HEK293T (cell line): ENCODE results near the gene ECD.

ENCODE experiments used
- CTCF ChIA-PET: fragments of 350-600 bp; formaldehyde crosslinking; extraction: SDS; loops from one replicate; lab custom pipeline; 2021; ENCODE audit warnings: antibody characterized with exemption, inconsistent platforms; lab: Yijun Ruan, JAX
- POLR2A ChIA-PET: fragments of 350-600 bp; formaldehyde crosslinking; extraction: SDS; loops from one replicate; lab custom pipeline; 2020; ENCODE audit warnings: antibody characterized with exemption, inconsistent platforms; lab: Yijun Ruan, JAX
- DNase-seq: peaks from one replicate; pipeline ENCODE4 v3.0.0; 2012; ENCODE audit warnings: mixed read lengths; ENCODE audit errors: extremely low spot score
- ARNT ChIP-seq: fragments of 450-650 bp; IDR thresholded peaks from 2 replicates; pipeline ENCODE4 v1.6.1; 2017; ENCODE audit warnings: mild to moderate bottlenecking
- BHLHE40 ChIP-seq: fragments of 450-650 bp; IDR thresholded peaks from 2 replicates; pipeline ENCODE4 v1.6.1; 2016; ENCODE audit warnings: mild to moderate bottlenecking, moderate library complexity, borderline replicate concordance
- CTBP1 ChIP-seq: fragments of 450-650 bp; IDR thresholded peaks from 2 replicates; pipeline ENCODE4 v1.6.1; 2016; ENCODE audit warnings: borderline replicate concordance
- ELF4 ChIP-seq: fragments of 450-650 bp; IDR thresholded peaks from 2 replicates; pipeline ENCODE4 v1.6.1; 2017; ENCODE audit warnings: antibody characterized with exemption
- FOXA1 ChIP-seq: fragments of 450-650 bp; IDR thresholded peaks from 2 replicates; pipeline ENCODE4 v1.6.1; 2016; ENCODE audit warnings: mild to moderate bottlenecking
- FOXK2 ChIP-seq: fragments of 450-650 bp; IDR thresholded peaks from 2 replicates; pipeline ENCODE4 v1.6.1; 2016; ENCODE audit warnings: mild to moderate bottlenecking
- FOXM1 ChIP-seq: fragments of 450-650 bp; IDR thresholded peaks from 2 replicates; pipeline ENCODE4 v1.6.1; 2017; ENCODE audit warnings: mild to moderate bottlenecking, borderline replicate concordance
- HDGF ChIP-seq: fragments of 450-650 bp; IDR thresholded peaks from 2 replicates; pipeline ENCODE4 v1.6.1; 2017; ENCODE audit warnings: antibody characterized with exemption, borderline replicate concordance
- L3MBTL2 ChIP-seq: fragments of 450-650 bp; conservative IDR thresholded peaks from 2 replicates; pipeline ENCODE4 v1.6.1; 2016; ENCODE audit warnings: mild to moderate bottlenecking
- LEF1 ChIP-seq: fragments of 450-650 bp; IDR thresholded peaks from 2 replicates; pipeline ENCODE4 v1.6.1; 2017; ENCODE audit warnings: mild to moderate bottlenecking, borderline replicate concordance
- NFRKB ChIP-seq: fragments of 450-650 bp; IDR thresholded peaks from 2 replicates; pipeline ENCODE4 v1.6.1; 2016; ENCODE audit warnings: mild to moderate bottlenecking, moderate library complexity
- SP1 ChIP-seq: fragments of 450-650 bp; IDR thresholded peaks from 2 replicates; pipeline ENCODE4 v1.6.1; 2017
- SUZ12 ChIP-seq: fragments of 450-650 bp; IDR thresholded peaks from 2 replicates; pipeline ENCODE4 v1.6.1; 2016; ENCODE audit warnings: mild to moderate bottlenecking
- TARDBP ChIP-seq: fragments of 450-650 bp; IDR thresholded peaks from 2 replicates; pipeline ENCODE4 v1.6.1; 2016
- ZNF384 ChIP-seq: fragments of 450-650 bp; IDR thresholded peaks from 2 replicates; pipeline ENCODE4 v1.6.1; 2016
- TF ChIP-seq, protein P1 (sequence below): fragments of 450-650 bp; IDR thresholded peaks from 2 replicates; pipeline ENCODE4 v1.6.1; 2016

The ECD gene

DNA sequence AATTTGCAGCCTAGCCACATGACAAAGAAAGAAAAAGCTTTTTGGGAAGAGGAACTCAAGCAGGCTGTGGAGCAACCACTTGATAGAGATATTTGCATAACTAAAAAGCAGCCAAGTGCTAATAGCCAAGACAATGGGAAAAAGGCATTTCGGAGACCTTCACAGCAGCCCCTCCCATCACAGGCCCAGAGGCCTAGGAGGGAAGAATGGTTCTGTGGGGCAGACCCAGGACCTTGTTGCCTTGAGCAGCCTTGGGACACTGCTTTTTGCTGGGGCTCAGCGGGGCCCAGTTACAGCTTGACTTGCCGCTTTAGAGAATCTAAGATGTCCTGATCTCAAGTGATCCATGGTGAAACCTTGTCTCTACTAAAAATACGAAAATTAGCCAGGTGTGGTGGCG lies 38.6 kb upstream of the ECD start:
- CTCF ChIA-PET = no interaction called here
- POLR2A ChIA-PET = interaction anchor here (1.0 kb wide), 1 partner anchor 35 kb away, joined by 3 read pairs; no protein-coding TSS in a partner anchor
- TF ChIP-seq TARDBP = no peak
- no peak for TF ChIP-seq CTBP1
- no peak for TF ChIP-seq FOXA1
- no peak for TF ChIP-seq NFRKB
- no peak for TF ChIP-seq HDGF
- no peak for TF ChIP-seq BHLHE40
- no peak for TF ChIP-seq SUZ12
- no peak for DNase-seq

DNA sequence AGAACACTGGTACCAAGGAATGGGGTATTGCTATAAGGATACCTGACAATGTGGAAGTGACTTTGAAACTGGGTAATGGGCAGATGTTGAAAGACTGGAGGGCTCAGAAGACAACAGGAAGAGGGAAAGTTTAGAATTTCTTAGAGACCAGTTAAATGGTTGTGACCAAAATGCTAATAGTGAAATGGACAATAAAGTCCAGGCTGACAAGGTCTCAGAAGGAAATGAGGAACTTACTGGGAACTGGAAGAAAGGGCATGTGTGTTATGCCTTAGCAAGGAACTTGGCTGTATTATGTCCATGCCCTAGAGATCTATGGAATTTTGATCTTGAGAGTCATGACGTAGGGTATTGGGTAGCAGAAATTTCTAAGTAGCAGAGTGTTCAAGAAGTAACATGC lies 38.1 kb upstream of the ECD start:
- TF ChIP-seq ELF4 (no peak), CTBP1 (no peak), ZNF384 (no peak), ARNT (no peak), FOXA1 (no peak), HDGF (no peak)
- TF ChIP-seq, protein P1, sequence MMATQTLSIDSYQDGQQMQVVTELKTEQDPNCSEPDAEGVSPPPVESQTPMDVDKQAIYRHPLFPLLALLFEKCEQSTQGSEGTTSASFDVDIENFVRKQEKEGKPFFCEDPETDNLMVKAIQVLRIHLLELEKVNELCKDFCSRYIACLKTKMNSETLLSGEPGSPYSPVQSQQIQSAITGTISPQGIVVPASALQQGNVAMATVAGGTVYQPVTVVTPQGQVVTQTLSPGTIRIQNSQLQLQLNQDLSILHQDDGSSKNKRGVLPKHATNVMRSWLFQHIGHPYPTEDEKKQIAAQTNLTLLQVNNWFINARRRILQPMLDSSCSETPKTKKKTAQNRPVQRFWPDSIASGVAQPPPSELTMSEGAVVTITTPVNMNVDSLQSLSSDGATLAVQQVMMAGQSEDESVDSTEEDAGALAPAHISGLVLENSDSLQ = no peak
- ChIA-PET POLR2A (no interaction called here), CTCF (no interaction called here)
- no peak for DNase-seq

DNA sequence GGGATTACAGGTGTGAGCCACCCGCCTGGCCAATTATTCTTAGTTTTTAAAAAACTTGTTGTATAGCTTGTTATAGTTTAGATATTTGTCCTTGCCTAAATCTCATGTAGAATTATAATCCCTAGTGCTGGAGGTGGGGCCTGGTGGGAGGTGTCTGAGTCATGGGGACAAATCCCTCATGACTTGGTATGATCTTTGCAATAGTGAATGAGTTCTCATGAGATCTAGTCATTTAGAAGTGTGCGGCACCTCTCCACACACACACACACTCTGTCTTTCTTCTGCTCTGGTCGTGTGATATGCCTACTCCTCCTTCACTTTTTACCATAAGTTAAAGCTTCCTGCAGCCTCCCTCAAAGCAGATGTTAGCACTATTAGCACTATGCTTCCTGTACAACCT lies 37.3 kb upstream of the ECD start:
- no peak for DNase-seq
- TF ChIP-seq BHLHE40 (no peak), HDGF (no peak), LEF1 (no peak), NFRKB (no peak), L3MBTL2 (no peak), ELF4 (no peak), TARDBP (no peak), ARNT (no peak), SUZ12 (no peak), FOXM1 (no peak), ZNF384 (no peak), SP1 (no peak), CTBP1 (no peak), FOXK2 (no peak), FOXA1 (no peak)
- TF ChIP-seq, protein P1 = no peak
- POLR2A ChIA-PET = no interaction called here
- CTCF ChIA-PET = no interaction called here

DNA sequence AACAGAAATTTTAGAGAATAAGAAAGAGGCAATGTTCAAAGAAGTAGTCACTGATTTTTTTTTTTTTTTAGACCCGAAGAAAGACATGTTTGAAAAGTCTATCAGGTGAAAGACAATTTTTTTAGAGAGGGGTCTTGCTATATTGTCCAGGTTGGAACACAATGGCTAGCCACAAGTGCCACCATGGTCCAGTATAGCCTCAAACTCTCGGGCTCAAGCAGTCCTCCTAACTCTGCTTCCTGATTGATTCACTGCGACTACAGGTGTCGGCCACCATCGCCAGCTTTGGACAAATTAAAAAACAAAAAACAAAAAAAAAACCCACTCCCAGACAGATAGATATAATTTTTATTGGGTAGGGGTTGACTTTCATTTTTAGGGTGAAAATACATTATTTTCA lies 22.4 kb upstream of the ECD start:
- DNase-seq = no peak
- POLR2A ChIA-PET = no interaction called here
- CTCF ChIA-PET = no interaction called here
- TF ChIP-seq CTBP1 = no peak
- no peak for TF ChIP-seq TARDBP
- TF ChIP-seq LEF1 = no peak
- no peak for TF ChIP-seq ARNT
- no peak for TF ChIP-seq ZNF384
- TF ChIP-seq, protein P1 = no peak
- no peak for TF ChIP-seq FOXM1
- no peak for TF ChIP-seq NFRKB
- no peak for TF ChIP-seq HDGF
- no peak for TF ChIP-seq ELF4
- no peak for TF ChIP-seq FOXK2
- TF ChIP-seq BHLHE40 = no peak
- TF ChIP-seq FOXA1 = no peak
- no peak for TF ChIP-seq L3MBTL2
- no peak for TF ChIP-seq SP1
- no peak for TF ChIP-seq SUZ12

DNA sequence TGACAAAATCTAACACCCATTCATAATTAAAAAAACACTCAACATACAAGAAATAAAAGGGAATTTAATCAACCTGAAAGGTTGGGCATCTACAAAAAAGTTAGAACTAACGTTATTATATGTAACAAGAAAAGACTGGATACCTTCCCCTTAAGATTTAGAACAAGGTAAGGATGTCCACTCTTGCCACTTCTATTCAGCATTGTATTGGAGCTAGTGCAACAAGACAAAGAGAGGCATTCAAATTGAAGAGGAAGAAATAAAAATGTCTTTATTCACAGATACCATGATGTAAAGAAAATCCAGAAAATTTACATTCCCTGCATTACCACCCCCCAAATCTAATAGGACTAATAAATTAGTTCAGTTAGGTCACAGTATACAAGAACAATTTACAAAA lies 18.5 kb upstream of the ECD start:
- CTCF ChIA-PET = no interaction called here
- POLR2A ChIA-PET = no interaction called here
- DNase-seq = no peak
- no peak for TF ChIP-seq CTBP1
- TF ChIP-seq NFRKB = no peak
- no peak for TF ChIP-seq ARNT
- TF ChIP-seq FOXA1 = no peak

DNA sequence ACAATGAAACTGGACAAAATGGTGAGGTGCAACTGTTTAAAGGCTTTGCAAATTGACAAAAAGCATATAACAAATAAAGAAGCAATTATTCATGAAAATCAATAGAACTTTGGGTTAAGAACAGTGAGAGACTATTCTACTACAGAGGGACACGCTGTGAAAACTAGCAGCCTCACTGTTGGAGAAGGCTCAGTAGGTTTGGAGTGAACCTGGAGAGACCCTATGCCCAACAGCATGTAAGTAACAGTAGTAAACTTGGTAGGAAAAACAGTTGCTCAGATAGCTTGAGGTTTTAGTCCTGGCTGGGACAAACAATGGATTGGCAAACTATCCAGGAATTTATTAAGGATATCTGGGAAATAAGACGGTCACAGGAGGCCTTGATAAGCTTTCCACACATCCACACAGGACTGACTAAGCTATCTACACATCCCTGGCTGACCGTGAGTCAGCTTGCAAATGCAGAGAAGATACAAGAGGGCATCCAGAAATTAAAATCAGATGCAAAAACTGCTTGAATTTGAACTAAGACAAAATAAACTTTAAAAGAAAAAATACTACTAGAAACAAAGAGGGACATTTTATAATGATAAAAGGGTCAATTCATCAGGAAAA lies 16.0 kb upstream of the ECD start:
- no peak for TF ChIP-seq SUZ12
- no peak for TF ChIP-seq HDGF
- ChIA-PET POLR2A (interaction anchor here (0.6 to 1.1 kb wide), 3 partner anchors 16 to 840 kb away, joined by 3 to 4 read pairs (median 3); partner anchors contain the start of genes DNAJC9, ECD and FAM149B1), CTCF (no interaction called here)
- DNase-seq = no peak

DNA sequence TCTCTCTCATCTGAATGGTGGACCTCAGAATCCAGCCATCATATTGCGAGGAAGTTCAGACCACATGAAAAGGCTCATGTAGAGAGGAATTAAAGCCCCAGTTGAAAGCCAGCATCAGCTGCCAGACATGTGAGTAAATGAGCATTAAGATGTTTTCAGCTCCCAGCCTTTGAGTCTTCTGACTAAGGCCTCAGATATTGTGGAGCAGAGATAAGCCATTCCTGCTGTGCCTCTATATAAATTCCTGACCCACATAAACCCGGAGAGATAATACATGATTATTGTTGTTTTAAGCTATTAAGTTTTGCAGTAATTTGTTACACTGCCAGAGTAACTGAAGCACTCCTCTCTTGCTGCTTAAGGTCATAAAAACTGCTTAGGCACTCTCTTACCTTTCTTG lies 14.8 kb upstream of the ECD start:
- DNase-seq = peak; percentile 6
- TF ChIP-seq FOXK2 (no peak), LEF1 (no peak), L3MBTL2 (no peak), CTBP1 (no peak), FOXM1 (no peak), BHLHE40 (no peak), TARDBP (no peak), ZNF384 (no peak), ARNT (no peak), SP1 (no peak), FOXA1 (no peak), ELF4 (no peak), SUZ12 (no peak), NFRKB (no peak), HDGF (no peak)
- ChIA-PET CTCF (no interaction called here), POLR2A (no interaction called here)
